ENCODE results near the gene TRPM3.

Gene TRPM3

GRCh38 chr9:70947086-70947485 is 174.3 kb downstream of the TRPM3 start:
- no peaks in the 10 kb centered on the region for H3K36me3 ChIP-seq (replicated peaks)
- no peak for TF ChIP-seq CTCF (IDR thresholded peaks at IDR 0.05; ENCODE audit: low read depth, low read length, missing control alignments)
- no peak overlapping the region for H3K4me3 ChIP-seq (ENCODE audit: low read depth, low read length)
- DNase-seq: no peak
- in situ Hi-C loops (cut with HindIII; ENCODE audit: low pct_ligation_motif_present, low sequenced_read_pairs): no loop called here
- no peak overlapping the region for H3K27ac ChIP-seq
- no peaks in the 10 kb centered on the region for H3K27me3 ChIP-seq (replicated peaks)

- no peak for TF ChIP-seq CTCF (IDR thresholded peaks at IDR 0.05; ENCODE audit: low read depth, low read length, missing control alignments)
- H3K36me3 ChIP-seq (replicated peaks): no peaks in the 10 kb centered on the region
- no peaks in the 10 kb centered on the region for H3K27me3 ChIP-seq (replicated peaks)
- no peak for DNase-seq
- H3K4me3 ChIP-seq (ENCODE audit: low read depth, low read length): no peak overlapping the region
- no peak overlapping the region for H3K27ac ChIP-seq
- in situ Hi-C loops (cut with HindIII; ENCODE audit: low pct_ligation_motif_present, low sequenced_read_pairs): no loop called here
Measured at GRCh38 chr9:70945301-70945700, 176.1 kb downstream of the TRPM3 start.

DNA sequence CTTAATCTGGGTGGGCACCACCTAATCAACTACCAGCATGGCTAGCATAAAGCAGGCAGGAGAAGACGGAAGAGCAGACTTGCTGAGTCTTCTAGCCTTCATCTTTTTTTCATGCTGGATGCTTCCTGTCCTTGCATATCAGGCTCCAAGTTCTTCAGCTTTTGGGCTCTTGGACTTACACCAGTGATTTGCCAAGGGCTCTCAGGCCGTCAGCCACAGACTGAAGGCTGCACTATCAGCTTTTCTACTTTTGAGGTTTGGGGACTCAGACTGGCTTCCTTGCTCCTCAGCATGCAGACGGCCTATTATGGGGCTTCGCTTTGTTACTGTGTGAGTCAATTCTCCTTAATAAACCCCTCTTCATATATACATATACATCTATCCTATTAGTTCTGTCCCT is 180.2 kb downstream of the TRPM3 start:
- no peak for TF ChIP-seq CTCF (IDR thresholded peaks at IDR 0.05; ENCODE audit: low read depth, low read length, missing control alignments)
- no peak for DNase-seq
- H3K27ac ChIP-seq: no peak overlapping the region
- H3K27me3 ChIP-seq (replicated peaks): no peaks in the 10 kb centered on the region
- no peaks in the 10 kb centered on the region for H3K36me3 ChIP-seq (replicated peaks)
- in situ Hi-C loops (cut with HindIII; ENCODE audit: low pct_ligation_motif_present, low sequenced_read_pairs): no loop called here
- no peak overlapping the region for H3K4me3 ChIP-seq (ENCODE audit: low read depth, low read length)

GRCh38 chr9:70940605-70941004 is 180.8 kb downstream of the TRPM3 start:
- H3K36me3 ChIP-seq (replicated peaks): no peaks in the 10 kb centered on the region
- in situ Hi-C loops (cut with HindIII; ENCODE audit: low pct_ligation_motif_present, low sequenced_read_pairs): no loop called here
- no peak overlapping the region for H3K27ac ChIP-seq
- DNase-seq: no peak
- no peak overlapping the region for H3K4me3 ChIP-seq (ENCODE audit: low read depth, low read length)
- H3K27me3 ChIP-seq (replicated peaks): no peaks in the 10 kb centered on the region
- no peak for TF ChIP-seq CTCF (IDR thresholded peaks at IDR 0.05; ENCODE audit: low read depth, low read length, missing control alignments)

DNA sequence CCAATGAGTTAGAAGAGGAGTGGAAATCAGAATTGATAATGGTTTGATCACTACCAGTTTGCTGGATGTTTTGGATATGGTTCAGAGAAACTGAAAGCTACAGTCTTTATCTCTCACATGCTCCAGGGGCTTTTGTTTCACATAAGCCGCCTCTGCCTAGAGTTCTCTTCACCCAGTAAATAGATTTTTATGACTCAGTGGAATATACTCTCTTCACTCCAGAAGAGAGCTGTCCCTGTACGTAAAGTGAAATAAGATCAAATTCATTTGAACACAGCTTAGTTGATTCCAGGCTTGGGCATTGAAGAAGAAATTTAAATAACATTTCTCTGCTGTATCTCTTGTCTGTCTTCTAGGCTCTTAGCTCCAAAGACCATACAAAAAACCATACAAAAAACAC is 184.9 kb downstream of the TRPM3 start:
- Histone ChIP-seq H3K4me3 (ENCODE audit: low read depth, low read length) (no peak overlapping the region), H3K27ac (no peak overlapping the region), H3K27me3 (replicated peaks) (no peaks in the 10 kb centered on the region), H3K36me3 (replicated peaks) (no peaks in the 10 kb centered on the region)
- in situ Hi-C loops (cut with HindIII; ENCODE audit: low pct_ligation_motif_present, low sequenced_read_pairs): no loop called here
- no peak for DNase-seq
- TF ChIP-seq CTCF (IDR thresholded peaks at IDR 0.05; ENCODE audit: low read depth, low read length, missing control alignments): no peak

GRCh38 chr9:70935856-70936255 is 185.6 kb downstream of the TRPM3 start:
- in situ Hi-C loops (cut with HindIII; ENCODE audit: low pct_ligation_motif_present, low sequenced_read_pairs): no loop called here
- no peaks in the 10 kb centered on the region for H3K36me3 ChIP-seq (replicated peaks)
- no peak for TF ChIP-seq CTCF (IDR thresholded peaks at IDR 0.05; ENCODE audit: low read depth, low read length, missing control alignments)

More at GRCh38 chr9:70935856-70936255, 185.6 kb downstream of the TRPM3 start:
- Histone ChIP-seq H3K27me3 (replicated peaks) (no peaks in the 10 kb centered on the region), H3K27ac (no peak overlapping the region), H3K4me3 (ENCODE audit: low read depth, low read length) (no peak overlapping the region)
- no peak for DNase-seq
